Suprapubic skin (tissue), 4 donors: ENCODE results near the gene CLIP1. TPM values are rescaled to one million over a fixed set of nuclear protein-coding genes. Genes with fewer than 3 reads are reported as not detected.

Source experiments
- total RNA-seq, 4 donors: library from RNA; depleted of rRNA; stranded (reverse); fragments of >200 nt; gene quantifications; one replicate each; pipeline ENCODE4 v1.1.0, GENCODE V29; 2016

The CLIP1 gene
- total RNA-seq, 4 donors from 2014 or later = 107 to 170 (median 149) TPM

Other genes with a start within 250 kb of the CLIP1 start
- gene IL31, start 248.4 kb downstream of the CLIP1 start, total RNA-seq = not detected
- 1 to 10 TPM in 1 of 4 donors, not detected in 3; 1.1 TPM for gene LRRC43, start 239.5 kb downstream of the CLIP1 start, total RNA-seq
- 10 to 100 TPM in 1 of 4 donors, 1 to 10 TPM in 3; 3.3 to 12.9 (median 5.6) TPM for gene B3GNT4, start 219.0 kb downstream of the CLIP1 start, total RNA-seq
- gene DIABLO, start 196.6 kb downstream of the CLIP1 start, total RNA-seq = 10 to 100 TPM; 33.3 to 58.3 (median 53.3) TPM
- gene VPS33A, start 156.2 kb downstream of the CLIP1 start, total RNA-seq = 10 to 100 TPM; 13.6 to 19.4 (median 15.1) TPM
- gene ZCCHC8, start 78.3 kb upstream of the CLIP1 start, total RNA-seq = 10 to 100 TPM; 21.5 to 49.7 (median 30.2) TPM
- 100 to 1,000 TPM in 1 of 4 donors, 10 to 100 TPM in 3; 46.7 to 155 (median 53.5) TPM for gene RSRC2, start 104.3 kb upstream of the CLIP1 start, total RNA-seq
- 10 to 100 TPM in 3 of 4 donors, 1 to 10 TPM in 1; 8.6 to 44.4 (median 13.2) TPM for gene KNTC1, start 104.6 kb upstream of the CLIP1 start, total RNA-seq